CD4-positive, alpha-beta T cell treated with Interferon alpha-2 for 1 hour (primary cell): ENCODE results near the gene ZNF174.

ENCODE experiments used
- DNase-seq, 2 donors: peaks; one replicate each; pipeline ENCODE4 v3.0.0-alpha.2; 2020 to 2022

Gene ZNF174

GRCh38 chr16:3444032-3444388, 43.0 kb downstream of the ZNF174 start:
- peak in 1 of 2 donors; percentile 40 for DNase-seq

DNA sequence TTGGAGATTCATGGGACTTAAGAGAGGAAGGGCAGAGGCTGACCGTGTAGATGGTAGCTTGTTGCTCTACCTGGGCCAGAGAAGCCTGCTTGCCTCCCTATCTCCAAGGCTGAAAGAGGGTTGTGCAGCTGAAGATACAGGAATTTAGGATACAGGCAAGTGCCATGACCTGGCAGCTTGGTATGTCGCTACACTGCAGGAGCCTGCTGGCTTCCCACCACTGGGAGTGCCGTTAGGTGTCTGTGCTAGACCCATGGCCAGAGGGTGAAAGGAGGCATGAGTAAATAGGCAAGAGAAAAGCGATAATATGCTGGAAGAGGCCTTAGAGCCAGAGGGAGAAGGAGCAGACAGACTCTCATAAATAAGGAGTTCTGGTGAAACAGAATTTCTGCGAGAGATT, 53.1 kb downstream of the ZNF174 start:
- DNase-seq = no peak

DNA sequence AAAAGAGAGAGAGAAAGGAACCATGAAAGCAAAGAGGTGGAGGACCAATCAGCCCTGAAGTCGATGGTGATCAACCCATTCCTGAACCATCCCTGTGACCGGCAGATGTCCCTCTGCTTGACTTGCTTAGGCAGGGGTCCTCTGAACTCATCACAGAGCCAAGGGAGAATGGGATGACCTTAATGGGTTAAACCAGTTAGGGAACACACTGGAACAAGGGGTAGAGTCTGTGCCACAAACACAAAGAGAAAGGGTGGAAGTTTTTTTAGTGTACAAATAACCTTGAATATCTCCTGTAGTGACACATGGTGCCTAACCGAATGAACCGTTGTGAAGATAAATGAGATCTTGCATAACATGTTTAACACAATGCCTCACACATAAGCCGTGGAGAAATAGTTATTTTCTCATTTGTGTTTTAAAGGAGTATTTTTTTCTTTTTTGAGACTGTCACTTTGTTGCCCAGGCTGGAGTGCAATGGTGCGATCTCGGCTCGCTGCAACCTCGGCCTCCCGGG, 53.7 kb downstream of the ZNF174 start:
- DNase-seq = no peak

DNA sequence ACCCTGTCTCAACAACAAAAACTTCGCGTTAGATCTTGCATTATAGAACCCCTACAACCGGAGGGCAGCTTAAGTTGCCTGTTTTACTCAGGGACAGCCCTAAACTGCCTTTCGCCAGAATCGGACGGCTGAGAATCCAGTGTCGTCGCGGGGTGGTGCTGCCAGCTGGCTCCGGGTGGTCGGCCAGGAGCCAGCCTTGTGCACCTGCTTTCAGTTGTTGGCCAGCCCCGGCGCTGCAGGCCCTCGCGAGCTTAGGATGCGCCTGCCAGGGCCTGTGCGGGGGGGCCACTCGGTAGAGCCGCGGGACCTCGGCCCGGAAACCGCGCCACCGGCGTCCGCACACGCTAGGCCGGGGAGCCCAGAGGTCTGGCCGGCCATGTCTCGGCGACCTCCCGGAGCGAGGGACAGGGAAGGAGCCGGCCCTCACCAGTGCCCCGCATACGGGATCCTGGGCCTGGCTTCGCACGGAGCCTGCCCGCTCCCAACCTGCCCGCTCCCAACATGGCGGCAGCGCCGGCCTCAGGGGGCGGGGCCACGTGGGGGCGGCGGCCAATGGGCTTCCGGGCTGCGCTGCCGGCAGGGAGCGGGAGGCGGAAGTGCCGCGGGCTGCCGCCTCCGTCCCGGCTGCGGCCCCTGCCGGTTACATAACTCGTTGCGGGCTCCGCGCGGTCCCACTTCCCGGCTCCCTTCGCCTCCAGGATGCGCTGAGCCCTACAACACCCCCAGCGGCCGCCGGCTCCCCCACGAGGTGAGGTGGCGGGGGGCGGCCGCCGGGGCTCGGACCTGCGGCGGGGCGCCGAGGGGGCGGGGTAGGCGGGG, 56.6 kb downstream of the ZNF174 start:
- DNase-seq = peak; percentile 88 to 92

GRCh38 chr16:3458278-3458851, 57.4 kb downstream of the ZNF174 start:
- no peak for DNase-seq

- peak in 1 of 2 donors; percentile 38 for DNase-seq
These were observed 57.9 kb downstream of the ZNF174 start for GRCh38 chr16:3458852-3459361.
